ENCODE results near the gene EXOSC10. TPM values are rescaled to one million over a fixed set of nuclear protein-coding genes. Genes with fewer than 3 reads are reported as not detected.
"Not testable (repeated sequence)": the region's sequence is repeated elsewhere in the genome, so short reads cannot be mapped to it uniquely, and the experiment has no call there.

The EXOSC10 gene
- total RNA-seq, 6 experiments from 2014 or later: 13.4 to 32.4 (median 20.7) TPM

DNA sequence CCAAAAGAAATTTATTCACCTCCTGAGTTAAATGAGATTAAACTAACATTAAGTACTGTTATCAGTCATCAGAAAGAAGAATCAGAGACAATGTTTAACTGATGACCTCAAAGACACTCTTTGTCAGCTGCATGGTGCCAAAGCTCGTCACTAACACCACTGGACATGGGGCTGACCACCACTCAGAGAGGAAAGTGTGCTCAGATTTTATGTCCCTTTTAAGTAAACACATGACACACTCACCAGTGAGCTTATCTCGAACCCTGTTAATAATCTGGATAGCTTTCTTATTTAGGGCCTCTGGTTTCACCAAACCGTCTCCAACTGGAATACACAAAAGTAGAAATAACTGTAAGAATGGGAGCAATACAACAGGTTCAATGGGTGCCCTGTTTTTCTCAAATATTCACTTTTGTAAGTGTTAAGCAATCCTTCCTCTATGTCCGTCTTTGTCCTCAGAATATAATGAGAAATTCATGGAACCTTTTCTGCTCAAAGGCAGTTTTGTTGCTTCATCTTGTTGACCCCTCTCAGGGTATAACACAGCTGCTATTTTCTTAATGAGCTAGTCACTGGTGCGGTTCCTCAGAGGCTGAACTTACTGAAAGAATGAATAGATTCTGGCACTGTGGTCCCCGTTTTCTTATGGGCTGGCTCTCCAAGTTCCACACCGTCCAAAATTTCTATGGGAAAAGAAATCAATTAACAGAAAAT, 9.5 kb upstream of the EXOSC10 start:
- H3K4me1 ChIP-seq: no peaks in the 10 kb centered on the region
- intact Hi-C loops (cut with DNase I): no loop called here
- H3K9me3 ChIP-seq: no peaks in the 10 kb centered on the region
- no peaks in the 10 kb centered on the region for H3K27me3 ChIP-seq
- peaks cover 5 to 68% (median 34%) of the 10 kb centered on the region in 4 donors for H3K36me3 ChIP-seq
- TF ChIP-seq, protein P1, sequence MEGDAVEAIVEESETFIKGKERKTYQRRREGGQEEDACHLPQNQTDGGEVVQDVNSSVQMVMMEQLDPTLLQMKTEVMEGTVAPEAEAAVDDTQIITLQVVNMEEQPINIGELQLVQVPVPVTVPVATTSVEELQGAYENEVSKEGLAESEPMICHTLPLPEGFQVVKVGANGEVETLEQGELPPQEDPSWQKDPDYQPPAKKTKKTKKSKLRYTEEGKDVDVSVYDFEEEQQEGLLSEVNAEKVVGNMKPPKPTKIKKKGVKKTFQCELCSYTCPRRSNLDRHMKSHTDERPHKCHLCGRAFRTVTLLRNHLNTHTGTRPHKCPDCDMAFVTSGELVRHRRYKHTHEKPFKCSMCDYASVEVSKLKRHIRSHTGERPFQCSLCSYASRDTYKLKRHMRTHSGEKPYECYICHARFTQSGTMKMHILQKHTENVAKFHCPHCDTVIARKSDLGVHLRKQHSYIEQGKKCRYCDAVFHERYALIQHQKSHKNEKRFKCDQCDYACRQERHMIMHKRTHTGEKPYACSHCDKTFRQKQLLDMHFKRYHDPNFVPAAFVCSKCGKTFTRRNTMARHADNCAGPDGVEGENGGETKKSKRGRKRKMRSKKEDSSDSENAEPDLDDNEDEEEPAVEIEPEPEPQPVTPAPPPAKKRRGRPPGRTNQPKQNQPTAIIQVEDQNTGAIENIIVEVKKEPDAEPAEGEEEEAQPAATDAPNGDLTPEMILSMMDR (IDR thresholded peaks at IDR 0.05): no peak
- TF ChIP-seq POLR2A (IDR thresholded peaks at IDR 0.05): no peak
- H3K4me3 ChIP-seq: no peak overlapping the region
- ATAC-seq: no peak
- H3K27ac ChIP-seq: no peak overlapping the region
- WGBS (ENCODE audit: insufficient coverage, low coverage, low lambda C conversion rate, missing lambda C conversion rate): 82% methylated on average over 7 of the region's 7 CpGs
- DNase-seq: no peak

DNA sequence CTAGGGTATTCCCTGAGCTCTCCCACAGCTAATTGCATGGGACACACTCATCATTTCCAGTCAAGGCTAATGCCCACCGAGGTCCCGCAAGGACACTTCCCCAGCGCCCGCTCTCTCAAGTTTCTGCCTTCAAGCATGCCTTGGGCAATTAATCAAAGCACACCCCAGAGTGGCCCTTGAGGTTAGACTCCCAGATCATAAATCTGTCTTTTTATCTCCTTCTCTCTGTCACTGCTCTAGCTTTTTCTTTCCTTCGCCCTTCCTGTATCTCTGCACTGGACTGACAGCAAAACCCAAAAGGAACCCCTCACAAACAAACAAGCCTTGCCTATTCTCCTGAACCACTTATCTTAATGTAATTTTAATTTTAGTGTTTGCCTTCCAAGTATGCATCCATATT, 7.9 kb upstream of the EXOSC10 start:
- Histone ChIP-seq H3K4me1 (no peaks in the 10 kb centered on the region), H3K36me3 (peaks cover 5 to 53% (median 25%) of the 10 kb centered on the region in 4 donors), H3K27ac (no peak overlapping the region), H3K27me3 (no peaks in the 10 kb centered on the region), H3K9me3 (no peaks in the 10 kb centered on the region), H3K4me3 (no peak overlapping the region)
- DNase-seq (no peak), ATAC-seq (no peak)
- 70% methylated on average over 3 of the region's 5 CpGs for WGBS (ENCODE audit: insufficient coverage, low coverage, low lambda C conversion rate, missing lambda C conversion rate)
- no peak for TF ChIP-seq POLR2A (IDR thresholded peaks at IDR 0.05)
- TF ChIP-seq, protein P1 (IDR thresholded peaks at IDR 0.05): no peak
- intact Hi-C loops (cut with DNase I): no loop called here

DNA sequence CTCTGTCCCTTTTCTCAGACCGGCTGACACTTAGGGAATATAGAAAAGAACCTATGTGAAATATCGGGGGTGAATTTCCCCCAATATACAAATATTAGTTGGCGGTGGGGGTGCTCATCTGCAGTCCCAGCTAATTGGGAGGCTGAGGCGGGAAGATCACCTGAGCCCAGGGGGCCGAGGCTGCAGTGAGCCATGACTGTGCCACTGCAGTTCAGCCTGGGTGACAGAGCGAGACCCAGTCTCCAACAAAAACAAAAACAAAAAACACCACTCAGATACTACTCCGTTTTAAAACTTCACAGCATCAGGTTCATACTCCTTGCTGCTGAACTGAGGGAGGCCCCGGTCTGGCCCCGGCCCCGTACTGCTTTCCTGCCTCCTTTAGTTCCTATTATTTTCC, 5.9 kb upstream of the EXOSC10 start:
- ATAC-seq (no peak), DNase-seq (no peak)
- Histone ChIP-seq H3K36me3 (peaks cover 5 to 43% (median 20%) of the 10 kb centered on the region in 4 donors), H3K27ac (no peak overlapping the region), H3K4me3 (no peak overlapping the region), H3K27me3 (no peaks in the 10 kb centered on the region), H3K4me1 (no peaks in the 10 kb centered on the region), H3K9me3 (no peaks in the 10 kb centered on the region)
- no peak for TF ChIP-seq POLR2A (IDR thresholded peaks at IDR 0.05)
- TF ChIP-seq, protein P1 (IDR thresholded peaks at IDR 0.05): no peak
- intact Hi-C loops (cut with DNase I): no loop called here
- 95% methylated on average over 10 of the region's 10 CpGs for WGBS (ENCODE audit: insufficient coverage, low coverage, low lambda C conversion rate, missing lambda C conversion rate)

DNA sequence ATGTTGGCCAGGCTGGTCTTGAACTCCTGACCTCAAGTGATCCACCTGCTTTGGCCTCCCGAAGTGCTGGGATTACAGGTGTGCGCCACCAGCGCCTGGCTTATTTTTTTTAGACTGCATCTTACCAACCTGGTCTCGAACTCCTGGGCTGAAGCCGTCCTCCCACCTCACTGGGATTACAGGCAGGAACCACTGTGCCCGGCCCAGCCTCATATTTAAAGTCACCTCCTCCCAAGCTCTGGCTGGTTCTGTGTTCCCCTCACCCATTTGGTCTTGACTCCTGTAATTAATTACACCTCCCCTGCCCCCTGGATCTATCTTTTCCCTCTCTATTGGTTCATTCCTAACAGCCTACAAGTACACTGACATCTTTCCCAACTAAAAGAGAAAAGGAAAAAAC, 1.7 kb upstream of the EXOSC10 start:
- WGBS (ENCODE audit: insufficient coverage, low coverage, low lambda C conversion rate, missing lambda C conversion rate): 83% methylated on average over 1 of the region's 6 CpGs
- Histone ChIP-seq H3K27ac (no peak overlapping the region), H3K4me3 (no peak overlapping the region), H3K4me1 (peaks cover 0 to 15% (median 2%) of the 10 kb centered on the region in 4 donors), H3K9me3 (no peaks in the 10 kb centered on the region), H3K36me3 (peaks cover under 1 to 15% (median 6%) of the 10 kb centered on the region in 4 donors), H3K27me3 (no peaks in the 10 kb centered on the region)
- ATAC-seq: no peak
- DNase-seq: no peak
- intact Hi-C loops (cut with DNase I): no loop called here
- no peak for TF ChIP-seq POLR2A (IDR thresholded peaks at IDR 0.05)
- TF ChIP-seq, protein P1 (IDR thresholded peaks at IDR 0.05): no peak

DNA sequence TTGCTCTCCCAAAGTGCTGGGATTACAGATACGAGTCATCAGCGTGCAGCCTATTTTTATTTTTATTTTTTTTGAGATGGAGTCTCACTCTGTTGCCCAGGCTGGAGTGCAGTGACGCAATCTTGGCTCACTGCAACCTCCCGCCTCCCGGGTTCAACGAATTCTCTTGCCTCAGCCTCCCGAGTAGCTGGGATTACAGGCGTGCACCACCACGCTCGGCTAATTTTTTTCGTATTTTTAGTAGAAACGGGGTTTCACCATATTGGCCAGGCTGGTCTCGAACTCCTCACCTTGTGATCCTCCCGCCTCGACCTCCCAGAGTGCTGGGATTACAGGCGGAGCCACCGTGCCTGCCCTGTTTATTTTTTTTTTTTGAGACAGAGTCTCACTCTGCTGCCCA, 1.1 kb upstream of the EXOSC10 start:
- intact Hi-C loops (cut with DNase I); DNase-seq; ATAC-seq; H3K4me3 ChIP-seq; H3K27me3 ChIP-seq; H3K9me3 ChIP-seq; H3K27ac ChIP-seq: not testable (repeated sequence)
- Histone ChIP-seq H3K4me1 (peaks cover 0 to 15% (median 2%) of the 10 kb centered on the region in 4 donors), H3K36me3 (peaks cover 0 to 13% (median 6%) of the 10 kb centered on the region in 4 donors)
- WGBS (ENCODE audit: insufficient coverage, low coverage, low lambda C conversion rate, missing lambda C conversion rate): 94% methylated on average over 15 of the region's 17 CpGs
